PC-9 (cell line): ENCODE measurements around the gene NMT2. TPM values are rescaled to one million over a fixed set of nuclear protein-coding genes. Genes with fewer than 3 reads are reported as not detected.

Source experiments
- BruUV-seq: library from RNA; stranded (reverse); fragments of 400-500 nt; replicated peaks from 2 replicates; lab custom pipeline; 2021; lab: Mats Ljungman, UMichigan
- CTCF ChIA-PET: fragments of 300-600 bp; sonication (Branson Sonifier 250); formaldehyde crosslinking; loops from one replicate; lab custom pipeline; 2022; ENCODE audit warnings: antibody characterized with exemption; lab: Charles Lee
- POLR2A ChIA-PET: fragments of 300-600 bp; sonication (Branson Sonifier 250); formaldehyde crosslinking; loops from one replicate; lab custom pipeline; 2022; ENCODE audit warnings: antibody characterized with exemption; ENCODE audit not compliant: unreplicated experiment; lab: Charles Lee
- DNase-seq, 2 experiments: peaks; one replicate each; pipeline versions ENCODE4 v3.0.0 to v3.0.0-alpha.2; 2015 to 2022; ENCODE audit warnings: mixed read lengths in 1 of 2
- H2AFZ ChIP-seq: fragments of 200-600 bp; sonication (generic); 2 replicates; pipeline ENCODE4 v1.8.1; 2017; ENCODE audit warnings: antibody characterized with exemption
- H3F3A ChIP-seq: fragments of 200-600 bp; sonication (generic); 2 replicates; pipeline ENCODE4 v1.8.1; 2017; ENCODE audit warnings: antibody characterized with exemption, mild to moderate bottlenecking, low read depth; ENCODE audit not compliant: insufficient read depth
- H3K27ac ChIP-seq: fragments of 200-600 bp; sonication (generic); 2 replicates; pipeline ENCODE4 v1.6.1; 2016; ENCODE audit warnings: mixed run types
- H3K27me3 ChIP-seq: fragments of 200-600 bp; sonication (generic); 2 replicates; pipeline ENCODE4 v1.6.1; 2016; ENCODE audit warnings: low read depth, mixed run types; ENCODE audit not compliant: insufficient read depth
- H3K36me3 ChIP-seq: fragments of 200-600 bp; sonication (generic); 2 replicates; pipeline ENCODE4 v1.6.1; 2016; ENCODE audit warnings: low read depth, mixed run types
- H3K4me1 ChIP-seq: fragments of 200-600 bp; sonication (generic); replicated peaks from 2 replicates; pipeline ENCODE4 v1.6.1; 2016; ENCODE audit warnings: mixed run types; ENCODE audit not compliant: insufficient read depth
- H3K4me2 ChIP-seq: fragments of 200-600 bp; sonication (generic); 2 replicates; pipeline ENCODE4 v1.6.1; 2017; ENCODE audit warnings: mixed run types
- H3K4me3 ChIP-seq: fragments of 200-600 bp; sonication (generic); 2 replicates; pipeline ENCODE4 v1.6.1; 2016; ENCODE audit warnings: mixed run types
- H3K79me2 ChIP-seq: fragments of 200-600 bp; sonication (generic); 2 replicates; pipeline ENCODE4 v1.6.1; 2017; ENCODE audit warnings: low read depth, mixed run types
- H3K9me2 ChIP-seq: fragments of 200-600 bp; sonication (generic); 2 replicates; pipeline ENCODE4 v1.8.1; 2017; ENCODE audit warnings: mild to moderate bottlenecking; ENCODE audit not compliant: insufficient read depth
- H3K9me3 ChIP-seq: fragments of 200-600 bp; sonication (generic); 2 replicates; pipeline ENCODE4 v1.8.1; 2016; ENCODE audit warnings: low read depth; ENCODE audit not compliant: insufficient read depth
- H4K20me1 ChIP-seq: fragments of 200-600 bp; sonication (generic); 2 replicates; pipeline ENCODE4 v1.8.1; 2017; ENCODE audit not compliant: insufficient read depth
- EZH2 ChIP-seq: fragments of 200-600 bp; sonication (generic); IDR thresholded peaks from 2 replicates; pipeline ENCODE4 v1.8.0; 2017; ENCODE audit warnings: antibody characterized with exemption, low read depth
- intact Hi-C: fragments of 100-400 bp; cut with micrococcal nuclease; formaldehyde crosslinking; loops from one replicate; pipeline ENCODE4 v1.10.0; 2022; ENCODE audit not compliant: unreplicated experiment
- total RNA-seq: library from RNA; stranded (reverse); gene quantifications from 2 replicates; pipeline ENCODE4 v1.2.3, GENCODE V29; 2021
- TF ChIP-seq, protein P1 (sequence below): fragments of 200-600 bp; sonication (generic); conservative IDR thresholded peaks from 2 replicates; pipeline ENCODE4 v1.6.1; 2017; ENCODE audit warnings: mixed run types, antibody characterized with exemption, mild to moderate bottlenecking, moderate library complexity

Gene NMT2
- total RNA-seq, 1 experiment from 2014 or later: 11.0 TPM

DNA sequence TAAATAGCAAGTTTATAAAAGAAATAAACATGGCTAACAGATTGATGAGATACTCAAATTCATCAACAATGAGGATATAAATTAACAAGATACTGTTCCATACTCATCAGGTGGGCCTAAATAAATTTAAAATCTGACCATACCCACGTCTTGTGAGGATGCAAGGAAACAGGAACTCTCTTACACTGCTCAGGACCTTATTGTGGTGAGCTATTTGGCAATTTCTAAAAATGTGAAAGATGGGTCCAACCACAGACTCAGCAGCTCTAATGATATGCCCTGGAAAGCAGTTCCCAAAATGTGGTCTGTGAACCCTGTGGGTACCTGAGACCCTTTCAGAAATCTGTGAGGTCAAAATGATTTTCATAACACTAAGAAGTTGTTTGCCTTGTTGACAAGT is 49.9 kb downstream of the NMT2 start:
- ChIA-PET CTCF (no interaction called here), POLR2A (no interaction called here)
- Histone ChIP-seq H3K79me2 (no peaks in the 10 kb centered on the region), H2AFZ (no peak overlapping the region), H3K27me3 (no peaks in the 10 kb centered on the region), H3K4me1 (no peaks in the 10 kb centered on the region), H3K36me3 (0 out of 2 replicates have a peak, but pooled peaks cover 3% of the 10 kb centered on the region), H3K27ac (no peak overlapping the region), H3K4me3 (no peak overlapping the region), H3K9me3 (no peaks in the 10 kb centered on the region), H3K9me2 (no peaks in the 10 kb centered on the region), H4K20me1 (no peaks in the 10 kb centered on the region), H3F3A (no peaks in the 10 kb centered on the region), H3K4me2 (no peak overlapping the region)
- DNase-seq: no peak
- BruUV-seq: no TSS peak
- intact Hi-C loops: no loop called here
- no peak for TF ChIP-seq EZH2
- TF ChIP-seq, protein P1, sequence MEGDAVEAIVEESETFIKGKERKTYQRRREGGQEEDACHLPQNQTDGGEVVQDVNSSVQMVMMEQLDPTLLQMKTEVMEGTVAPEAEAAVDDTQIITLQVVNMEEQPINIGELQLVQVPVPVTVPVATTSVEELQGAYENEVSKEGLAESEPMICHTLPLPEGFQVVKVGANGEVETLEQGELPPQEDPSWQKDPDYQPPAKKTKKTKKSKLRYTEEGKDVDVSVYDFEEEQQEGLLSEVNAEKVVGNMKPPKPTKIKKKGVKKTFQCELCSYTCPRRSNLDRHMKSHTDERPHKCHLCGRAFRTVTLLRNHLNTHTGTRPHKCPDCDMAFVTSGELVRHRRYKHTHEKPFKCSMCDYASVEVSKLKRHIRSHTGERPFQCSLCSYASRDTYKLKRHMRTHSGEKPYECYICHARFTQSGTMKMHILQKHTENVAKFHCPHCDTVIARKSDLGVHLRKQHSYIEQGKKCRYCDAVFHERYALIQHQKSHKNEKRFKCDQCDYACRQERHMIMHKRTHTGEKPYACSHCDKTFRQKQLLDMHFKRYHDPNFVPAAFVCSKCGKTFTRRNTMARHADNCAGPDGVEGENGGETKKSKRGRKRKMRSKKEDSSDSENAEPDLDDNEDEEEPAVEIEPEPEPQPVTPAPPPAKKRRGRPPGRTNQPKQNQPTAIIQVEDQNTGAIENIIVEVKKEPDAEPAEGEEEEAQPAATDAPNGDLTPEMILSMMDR: no peak

DNA sequence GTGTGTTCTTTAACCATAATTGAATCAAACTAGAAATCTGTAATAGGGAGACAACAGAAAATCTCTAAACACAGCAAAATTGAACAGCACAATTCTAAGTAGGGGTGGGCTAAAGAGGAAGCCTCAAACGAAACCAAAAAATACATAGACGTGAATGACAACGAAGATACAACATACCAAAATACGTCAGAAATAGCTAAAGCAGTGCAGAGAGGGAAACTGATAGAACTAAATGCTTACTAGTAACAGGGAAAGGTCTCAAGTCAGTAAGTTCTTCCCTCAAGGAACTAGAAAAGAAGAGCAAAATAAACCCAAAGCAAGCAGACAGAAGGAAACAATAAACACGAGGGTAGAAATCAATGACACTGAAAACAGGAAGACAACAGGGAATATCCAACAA is 52.3 kb downstream of the NMT2 start:
- Histone ChIP-seq H2AFZ (no peak overlapping the region), H3K9me2 (no peaks in the 10 kb centered on the region), H4K20me1 (no peaks in the 10 kb centered on the region), H3K4me3 (no peak overlapping the region), H3K9me3 (no peaks in the 10 kb centered on the region), H3K4me2 (no peak overlapping the region), H3K79me2 (no peaks in the 10 kb centered on the region), H3K36me3 (0 out of 2 replicates have a peak, but pooled peaks cover 3% of the 10 kb centered on the region), H3K27ac (no peak overlapping the region), H3K27me3 (no peaks in the 10 kb centered on the region), H3K4me1 (no peaks in the 10 kb centered on the region), H3F3A (no peaks in the 10 kb centered on the region)
- BruUV-seq: no TSS peak
- ChIA-PET CTCF (no interaction called here), POLR2A (no interaction called here)
- DNase-seq: no peak
- intact Hi-C loops: no loop called here
- TF ChIP-seq, protein P1: no peak
- no peak for TF ChIP-seq EZH2

DNA sequence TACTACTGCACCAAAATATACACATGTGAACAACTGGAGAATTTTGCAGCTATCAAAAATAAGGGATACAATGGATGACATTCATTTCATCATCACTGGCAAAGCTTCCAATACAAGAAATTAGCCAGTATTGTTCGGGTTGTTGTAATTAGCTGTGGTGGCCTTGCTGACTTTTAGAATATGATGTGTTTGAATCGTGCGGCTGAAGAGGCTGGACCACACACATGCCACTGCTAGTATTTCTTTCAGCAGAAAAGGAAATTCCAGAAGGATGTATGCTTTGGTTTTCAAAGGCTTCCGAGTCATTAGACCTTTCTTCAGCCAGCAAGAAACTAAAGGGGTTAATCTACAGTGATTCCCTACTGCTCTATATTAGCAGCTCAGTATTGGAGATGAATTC is 54.7 kb downstream of the NMT2 start:
- ChIA-PET POLR2A (no interaction called here), CTCF (no interaction called here)
- Histone ChIP-seq H3K27me3 (no peaks in the 10 kb centered on the region), H3K4me3 (no peak overlapping the region), H3K79me2 (no peaks in the 10 kb centered on the region), H3K9me3 (no peaks in the 10 kb centered on the region), H3K36me3 (0 out of 2 replicates have a peak, but pooled peaks cover 3% of the 10 kb centered on the region), H3K4me1 (no peaks in the 10 kb centered on the region), H2AFZ (no peak overlapping the region), H3F3A (peaks cover 4% of the 10 kb centered on the region; the same call in 1 of the 2 replicates), H3K9me2 (no peaks in the 10 kb centered on the region), H3K27ac (no peak overlapping the region), H3K4me2 (no peak overlapping the region), H4K20me1 (no peaks in the 10 kb centered on the region)
- DNase-seq: no peak
- intact Hi-C loops: no loop called here
- TF ChIP-seq EZH2: no peak
- TF ChIP-seq, protein P1: no peak
- BruUV-seq: no TSS peak
